Measurements from ENCODE around the gene EHHADH.

GRCh38 chr3:185292238-185292637 lies 38.4 kb upstream of the EHHADH start:
- TF ChIP-seq CTCF (IDR thresholded peaks at IDR 0.05; ENCODE audit: poor library complexity) (no peak), EZH2phosphoT487 (IDR thresholded peaks at IDR 0.05; ENCODE audit: low read depth, severe bottlenecking, unreplicated experiment) (no peak), EZH2 (IDR thresholded peaks at IDR 0.05; ENCODE audit: borderline replicate concordance) (no peak)
